ENCODE data around the gene VASH1.

- no peak for TF ChIP-seq EP300 (IDR thresholded peaks at IDR 0.05)
- no peak for TF ChIP-seq CTCF (IDR thresholded peaks at IDR 0.05)
These were observed 45.7 kb upstream of the VASH1 start for GRCh38 chr14:76715511-76716081.
